ENCODE data around the gene KCNQ5.

The KCNQ5 gene

DNA sequence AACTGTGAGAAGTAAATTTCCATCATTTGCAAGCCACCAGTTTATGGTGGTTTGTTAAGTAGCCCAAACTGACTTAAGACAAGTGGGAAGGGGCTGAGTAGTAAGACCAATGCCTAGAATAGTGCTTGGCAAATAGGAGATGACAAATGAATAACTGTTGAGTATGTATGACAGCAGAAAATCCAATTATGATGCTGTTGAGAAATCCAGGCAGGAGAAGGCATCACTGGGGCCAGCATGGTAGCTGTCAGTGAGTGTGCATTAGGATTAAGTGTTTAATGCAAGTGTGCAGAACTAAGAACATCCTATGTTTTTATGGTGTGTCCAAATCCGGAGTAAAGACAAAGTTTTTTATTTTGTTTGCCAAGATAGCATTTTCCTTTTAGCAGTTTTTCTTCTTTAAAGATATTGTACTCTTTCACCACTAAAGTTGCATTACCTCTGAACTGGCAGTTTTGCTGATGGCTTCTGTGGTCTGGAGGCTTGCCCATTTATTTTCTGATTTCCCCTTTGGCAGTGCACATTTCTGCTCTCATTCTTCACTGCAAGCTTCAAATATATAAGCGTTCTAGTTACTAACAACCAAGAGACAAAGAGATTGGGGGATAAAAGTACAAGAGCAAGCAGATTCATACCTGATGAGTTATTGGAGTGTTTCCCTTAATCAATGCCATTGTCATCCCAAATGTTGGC, 289.7 kb downstream of the KCNQ5 start:
- DNase-seq (ENCODE audit: low read depth): no peak

DNA sequence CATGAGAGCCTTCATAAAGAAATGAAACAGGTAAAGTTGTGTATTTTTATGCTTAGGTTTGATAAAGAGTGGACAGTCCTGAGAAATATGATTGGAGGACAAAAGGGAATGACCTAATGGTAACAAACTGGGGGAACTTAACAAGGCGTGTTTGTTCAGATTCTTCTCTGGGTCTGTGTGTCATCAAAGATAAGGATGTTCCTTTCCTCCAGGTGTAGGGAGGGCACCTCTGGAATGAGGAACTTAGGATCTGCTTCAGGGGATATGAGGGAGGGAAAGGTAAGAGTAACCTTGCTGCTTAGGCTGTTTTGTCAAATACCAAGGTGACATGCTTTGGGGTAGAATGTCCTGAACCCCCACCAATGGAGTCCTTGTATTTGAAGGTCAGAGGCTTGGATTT, 291.9 kb downstream of the KCNQ5 start:
- DNase-seq (ENCODE audit: low read depth): no peak

DNA sequence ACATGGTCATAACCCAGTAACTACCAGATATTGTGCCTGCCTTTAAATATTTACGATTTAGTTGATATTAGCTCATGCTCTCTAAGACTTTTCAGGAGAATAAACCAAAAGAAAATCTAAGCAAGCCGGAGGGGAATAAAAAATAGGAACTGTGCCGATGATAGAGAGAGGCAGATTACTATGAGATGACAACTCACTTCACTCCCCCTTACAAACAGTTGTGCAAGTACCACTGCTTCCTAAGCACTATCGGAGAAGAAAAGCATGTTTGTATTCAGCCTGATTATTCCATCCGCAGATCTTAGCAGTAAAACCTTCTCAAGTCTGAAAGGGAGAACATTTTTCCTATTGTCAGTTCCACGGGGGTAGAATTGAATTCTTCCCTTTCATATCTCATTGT, 294.4 kb downstream of the KCNQ5 start:
- DNase-seq (ENCODE audit: low read depth): no peak

DNA sequence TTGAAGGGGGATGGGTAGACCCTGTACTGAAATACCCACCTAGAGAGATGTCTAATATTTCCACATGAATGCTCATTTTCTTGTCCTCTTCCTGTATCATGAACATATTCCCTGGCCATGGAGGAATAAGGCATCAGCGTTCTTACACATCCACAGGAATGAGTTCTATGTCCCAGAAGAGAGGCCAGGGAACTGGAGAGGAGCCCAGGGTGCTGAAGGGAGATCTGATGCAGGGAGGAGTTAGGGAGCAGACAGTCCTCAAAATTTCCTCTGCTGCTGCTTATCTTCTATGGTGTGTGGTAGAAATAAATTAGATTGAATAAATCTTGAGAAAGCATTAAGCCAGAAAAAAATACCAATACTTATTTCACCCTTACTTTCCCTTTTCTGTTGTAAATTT, 295.0 kb downstream of the KCNQ5 start:
- no peak for DNase-seq (ENCODE audit: low read depth)

DNA sequence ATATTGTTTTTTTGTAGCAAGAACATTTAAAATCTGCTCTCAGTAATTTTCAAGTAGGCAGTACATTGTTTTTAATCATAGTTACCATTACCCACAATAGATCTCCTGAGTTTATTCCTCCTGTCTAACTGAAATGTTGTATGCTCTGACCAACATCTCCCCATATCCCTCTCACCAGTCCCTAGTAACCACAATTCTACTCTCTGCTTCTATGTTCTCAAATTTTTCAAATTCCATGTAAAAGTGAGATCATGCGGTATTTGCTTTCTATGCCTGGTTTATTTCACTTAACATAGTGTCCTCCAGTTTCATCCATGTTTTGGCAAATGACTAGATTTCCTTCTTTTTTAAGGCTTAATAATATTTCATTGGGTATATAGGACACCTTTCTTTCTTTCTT, 300.5 kb downstream of the KCNQ5 start:
- DNase-seq (ENCODE audit: low read depth): no peak

DNA sequence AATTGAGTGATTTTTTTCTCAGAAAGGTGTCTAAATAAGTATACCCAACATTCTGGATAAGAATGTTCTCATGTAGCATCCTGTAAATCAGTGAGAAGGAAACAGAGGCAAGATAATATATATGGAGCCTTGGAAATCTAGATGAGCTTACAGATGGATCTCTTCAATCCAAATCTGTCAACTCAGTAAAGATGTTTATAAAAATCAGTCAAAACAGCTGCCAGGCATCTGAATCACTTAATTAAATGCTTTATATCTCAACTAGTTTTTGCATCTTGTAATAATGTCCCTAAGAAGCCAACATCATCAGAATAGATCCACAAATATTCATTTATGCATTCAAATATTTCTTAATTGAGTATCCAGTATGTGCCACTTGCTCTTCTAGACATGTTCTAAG, 303.3 kb downstream of the KCNQ5 start:
- no peak for DNase-seq (ENCODE audit: low read depth)

DNA sequence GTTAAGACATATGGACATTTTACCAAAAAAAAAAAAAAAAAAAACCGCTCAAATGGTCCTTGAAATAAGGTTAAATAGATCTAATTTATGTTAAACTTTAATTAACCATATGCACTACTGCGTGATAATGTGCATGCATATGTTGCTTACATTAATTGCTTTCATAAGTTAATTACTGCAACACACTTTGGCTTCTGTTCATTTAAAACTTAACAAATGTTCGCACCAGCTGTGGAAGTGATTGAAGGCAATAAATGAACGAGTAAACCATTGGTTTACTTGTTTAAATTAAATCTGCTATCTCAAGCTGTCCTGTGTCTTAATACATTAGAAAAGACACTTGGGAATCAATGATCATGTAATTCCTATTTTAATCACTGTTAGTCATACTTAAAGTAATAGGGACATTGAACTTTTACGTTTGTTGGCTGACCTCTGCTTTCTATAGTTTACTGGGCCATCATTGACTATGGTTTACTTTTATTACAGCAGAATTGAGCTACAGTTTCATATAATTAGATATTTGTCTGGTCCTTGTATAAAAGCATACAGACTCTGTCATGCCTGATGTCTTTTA, 308.8 kb downstream of the KCNQ5 start:
- no peak for DNase-seq (ENCODE audit: low read depth)

DNA sequence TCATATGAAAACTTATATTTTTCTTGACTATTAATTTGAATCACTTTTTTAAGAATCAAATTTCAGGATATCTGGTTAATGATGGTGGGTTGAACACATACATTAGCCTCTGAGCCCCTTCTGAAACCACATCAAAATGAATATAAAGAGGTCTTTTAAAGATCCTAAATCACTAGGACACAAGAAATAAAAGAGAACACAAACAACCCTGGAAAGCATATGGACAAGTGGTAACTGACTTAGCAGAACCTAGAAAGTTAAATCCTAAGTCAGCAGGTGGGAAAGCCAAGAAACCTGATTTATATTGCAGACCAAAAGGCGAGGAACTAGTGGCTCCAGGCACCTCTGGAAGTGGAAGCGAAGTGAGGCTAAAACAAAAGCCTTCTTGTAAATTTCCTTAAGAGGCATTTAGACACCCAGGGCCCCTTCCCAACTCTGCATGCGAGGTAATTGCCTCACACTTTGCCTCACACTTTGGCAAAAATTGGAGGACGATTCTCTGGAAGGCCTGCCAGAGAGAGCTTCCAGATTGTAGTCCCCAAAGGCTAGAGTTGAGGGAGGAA, 309.5 kb downstream of the KCNQ5 start:
- DNase-seq (ENCODE audit: low read depth): no peak

DNA sequence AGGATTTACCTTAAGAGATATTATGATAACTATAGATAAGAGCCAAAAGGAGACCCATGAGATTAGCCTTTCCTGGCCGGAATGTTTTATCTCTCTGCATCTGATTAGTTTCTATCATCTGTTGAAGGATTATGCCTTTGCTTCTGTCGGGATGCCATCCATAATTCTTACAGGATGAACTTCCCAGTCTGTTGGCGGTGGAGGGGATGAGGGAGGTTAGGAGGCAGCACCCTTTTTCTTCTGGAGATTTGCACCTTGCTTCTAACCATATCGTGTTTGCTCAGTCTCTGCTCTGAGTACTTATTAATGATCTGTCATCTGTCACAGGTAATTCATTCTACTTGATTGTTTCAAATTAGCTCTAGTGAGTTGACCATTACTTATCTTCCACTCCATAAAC, 311.4 kb downstream of the KCNQ5 start:
- DNase-seq (ENCODE audit: low read depth): no peak

DNA sequence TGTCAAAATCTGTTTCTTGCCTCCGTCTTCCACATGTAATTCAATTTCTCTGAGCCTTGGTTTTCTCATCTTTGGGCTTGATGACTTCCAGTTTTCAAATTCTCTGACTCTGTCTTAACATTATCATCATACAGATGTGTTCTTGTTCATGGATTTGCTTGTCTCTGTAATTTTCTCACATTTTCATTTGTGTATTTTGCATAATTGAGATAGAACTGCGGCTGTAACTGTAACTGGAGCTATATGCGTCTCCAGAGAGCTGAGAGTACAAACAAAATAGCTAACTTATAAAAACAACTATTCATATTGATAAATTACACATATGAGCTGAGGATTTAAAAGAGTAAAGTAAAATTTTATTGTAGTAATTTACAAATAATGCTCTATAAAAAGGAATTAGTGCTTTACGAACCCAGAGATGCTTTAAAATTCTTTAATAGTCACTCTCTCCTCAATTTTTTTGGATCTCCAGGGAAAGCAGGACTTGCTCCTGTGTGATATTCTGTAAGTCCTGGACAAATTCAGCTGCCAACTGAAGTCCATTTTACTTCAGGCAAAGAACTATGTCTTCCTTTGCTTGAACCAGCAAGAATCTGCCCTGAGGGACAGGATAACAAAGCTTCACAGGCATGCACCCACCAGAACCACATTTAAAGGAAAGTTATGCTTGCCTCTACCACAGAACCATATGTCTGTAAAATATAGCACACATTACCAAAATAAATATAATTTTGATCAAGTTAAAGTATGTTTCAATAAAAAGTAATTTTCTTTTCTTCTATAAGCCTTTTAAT, 315.1 kb downstream of the KCNQ5 start:
- DNase-seq (ENCODE audit: low read depth): no peak

DNA sequence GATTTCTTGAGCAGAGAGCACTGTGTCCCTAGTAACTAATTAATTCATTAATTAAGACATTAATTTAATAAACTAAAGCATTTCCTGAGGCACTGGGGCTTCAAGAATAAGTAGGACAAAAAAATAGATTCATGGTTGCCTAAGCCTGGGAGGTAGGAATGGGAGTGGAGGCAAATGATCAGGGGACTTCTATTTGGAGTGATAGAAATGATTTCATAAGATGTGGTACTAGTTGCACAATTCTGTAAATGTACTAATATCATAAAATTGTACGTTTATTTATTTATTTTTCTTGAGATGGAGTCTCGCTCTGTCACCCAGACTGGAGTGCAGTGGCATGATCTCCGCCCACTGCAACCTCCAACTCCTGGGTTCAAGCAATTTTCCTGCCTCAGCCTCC, 316.2 kb downstream of the KCNQ5 start:
- no peak for DNase-seq (ENCODE audit: low read depth)

DNA sequence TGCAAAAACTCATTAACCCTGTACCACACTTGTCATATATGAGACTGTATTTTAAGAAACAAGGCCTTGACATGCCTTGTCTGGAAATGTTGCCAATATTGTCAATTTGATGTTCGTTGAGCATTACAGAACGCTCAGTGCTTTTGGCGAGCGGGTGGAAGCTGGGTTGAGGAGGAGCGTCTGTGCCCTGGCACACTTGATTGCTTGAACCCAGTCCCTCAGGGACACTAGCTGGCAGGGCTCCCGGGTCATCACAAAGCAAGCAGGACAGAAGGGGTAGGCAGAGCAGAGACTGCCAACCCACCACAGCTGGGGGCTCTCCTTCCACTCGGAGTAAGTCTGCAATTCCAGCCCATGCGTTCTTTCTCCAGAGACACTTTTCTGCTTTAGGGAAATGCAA, 317.1 kb downstream of the KCNQ5 start:
- no peak for DNase-seq (ENCODE audit: low read depth)

DNA sequence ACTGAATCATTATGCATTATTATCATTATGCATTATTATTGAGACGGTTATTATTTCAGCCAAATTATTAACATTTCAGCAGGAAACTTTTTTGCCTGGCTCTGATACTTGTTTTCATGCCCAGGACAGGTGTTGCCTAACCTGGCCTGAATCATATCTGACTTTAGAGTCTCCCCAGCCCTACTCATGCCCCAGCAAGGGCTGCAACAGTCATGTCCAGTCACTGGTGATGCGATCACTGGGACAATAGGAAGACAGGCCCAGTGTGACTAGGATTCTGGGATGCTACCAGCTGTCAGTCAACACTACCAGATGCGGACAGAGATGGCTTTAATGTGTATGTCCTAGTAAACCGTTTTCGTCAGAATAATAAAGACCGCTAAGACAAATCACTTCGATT, 318.4 kb downstream of the KCNQ5 start:
- no peak for DNase-seq (ENCODE audit: low read depth)

DNA sequence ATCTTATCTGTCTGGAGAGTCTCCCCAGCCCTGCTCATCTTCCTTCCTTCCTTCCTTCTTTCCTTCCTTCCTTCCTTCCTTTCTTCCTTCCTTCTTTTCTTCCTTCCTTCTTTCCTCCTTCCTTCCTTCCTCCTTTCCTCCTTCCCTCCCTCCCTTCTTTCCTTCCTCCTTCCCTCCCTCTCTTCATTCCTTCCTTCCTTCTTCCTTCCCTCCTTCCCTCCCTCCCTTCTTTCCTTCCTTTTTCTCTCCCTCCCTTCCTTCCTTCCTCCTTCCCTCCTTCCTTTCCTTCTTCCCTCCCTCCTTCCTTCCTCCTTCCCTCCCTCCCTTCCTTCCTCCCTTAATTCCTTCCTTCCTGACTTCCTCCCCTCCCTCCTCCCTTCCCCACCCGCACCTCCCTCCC, 319.4 kb downstream of the KCNQ5 start:
- DNase-seq (ENCODE audit: low read depth): no peak

DNA sequence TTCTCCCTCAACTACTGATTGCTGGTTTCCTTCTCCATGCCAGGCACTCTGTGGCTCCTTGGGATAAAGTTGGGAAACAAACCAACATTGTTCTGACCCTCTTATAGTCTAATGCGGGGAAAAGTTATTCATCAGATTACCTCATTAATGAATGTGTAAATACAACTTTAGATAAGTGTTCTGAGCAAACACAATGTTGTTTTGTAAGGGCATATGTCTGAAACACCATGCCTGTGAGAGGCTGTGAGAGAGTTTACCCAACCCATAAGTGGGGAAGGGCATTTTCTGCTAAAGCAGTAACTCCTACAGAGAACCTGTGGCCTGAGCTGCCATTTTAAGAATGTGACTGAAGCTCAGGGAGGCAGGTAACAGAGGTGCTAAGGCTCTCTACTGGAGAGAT, 319.9 kb downstream of the KCNQ5 start:
- no peak for DNase-seq (ENCODE audit: low read depth)

DNA sequence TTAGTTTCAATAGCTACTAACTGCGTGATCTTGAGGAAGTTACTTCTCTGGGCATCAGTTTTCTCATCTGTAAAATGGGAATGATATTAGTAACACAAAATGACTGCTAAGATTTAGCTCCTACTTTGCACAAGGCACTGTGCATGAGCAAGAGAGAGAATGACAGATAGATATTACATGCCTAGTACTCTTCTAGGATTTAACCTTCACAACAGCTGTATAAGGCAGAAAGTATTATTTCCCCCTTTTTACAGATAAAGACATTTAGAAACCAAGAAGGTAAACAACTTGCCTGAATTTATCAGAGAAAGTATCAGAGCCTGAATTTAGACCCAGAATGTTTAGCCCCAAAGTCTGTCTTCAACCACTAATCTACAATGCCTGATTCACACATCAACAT, 321.8 kb downstream of the KCNQ5 start:
- DNase-seq (ENCODE audit: low read depth): no peak

DNA sequence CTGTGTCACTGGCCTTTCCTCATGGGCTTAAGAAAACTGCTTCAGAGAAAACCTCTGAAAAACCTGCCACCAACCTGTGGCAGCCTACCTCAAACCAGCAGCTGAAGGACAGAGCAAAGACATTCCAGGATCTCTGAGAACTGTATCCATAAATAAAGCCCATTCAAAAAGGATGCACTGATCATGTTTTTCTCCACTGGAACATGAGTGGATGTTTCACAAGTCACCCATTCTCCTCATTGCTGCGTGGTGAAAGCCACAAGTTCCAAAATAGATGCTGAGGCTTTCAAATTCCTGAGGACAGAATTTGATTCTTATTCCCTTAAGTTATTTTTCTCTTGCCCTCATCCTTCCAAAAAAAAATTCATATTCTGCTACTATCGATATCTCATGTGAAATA, 322.8 kb downstream of the KCNQ5 start:
- DNase-seq (ENCODE audit: low read depth): no peak

DNA sequence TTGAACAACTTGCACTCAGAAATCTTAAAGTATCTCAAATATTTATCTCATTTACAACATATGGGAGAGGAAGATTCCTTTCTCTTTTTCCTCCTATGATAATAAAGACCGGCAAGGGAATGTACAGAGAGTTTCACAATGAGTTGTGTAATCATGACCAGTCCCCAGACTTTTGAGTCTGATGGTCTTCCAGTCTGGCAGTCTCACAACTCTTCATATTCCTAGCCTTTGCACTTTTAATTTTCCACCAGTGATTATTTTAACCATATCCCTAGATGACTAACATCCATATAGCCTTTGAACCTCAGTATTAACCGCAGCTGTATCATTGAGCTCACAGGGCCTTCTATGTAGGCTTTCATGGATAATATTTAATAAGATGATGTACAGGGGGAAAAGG, 324.9 kb downstream of the KCNQ5 start:
- no peak for DNase-seq (ENCODE audit: low read depth)

DNA sequence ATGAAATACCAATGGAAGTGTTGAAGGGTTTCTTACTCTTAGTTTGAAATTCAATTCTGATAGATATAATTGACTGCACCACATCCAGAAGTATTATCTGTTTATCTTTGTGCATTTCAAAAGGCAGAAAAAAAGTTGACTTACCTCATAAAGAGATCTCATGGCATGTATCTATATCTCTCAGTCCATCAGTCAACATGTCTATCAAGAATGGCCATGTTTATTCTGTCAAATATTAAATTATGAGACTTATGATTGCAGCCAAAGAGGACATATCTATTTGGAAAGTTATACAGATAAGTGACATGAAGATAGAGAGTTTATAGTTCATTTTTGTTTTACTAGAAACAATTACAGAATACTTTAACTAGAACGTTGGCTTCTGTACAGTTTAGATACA, 325.7 kb downstream of the KCNQ5 start:
- no peak for DNase-seq (ENCODE audit: low read depth)

DNA sequence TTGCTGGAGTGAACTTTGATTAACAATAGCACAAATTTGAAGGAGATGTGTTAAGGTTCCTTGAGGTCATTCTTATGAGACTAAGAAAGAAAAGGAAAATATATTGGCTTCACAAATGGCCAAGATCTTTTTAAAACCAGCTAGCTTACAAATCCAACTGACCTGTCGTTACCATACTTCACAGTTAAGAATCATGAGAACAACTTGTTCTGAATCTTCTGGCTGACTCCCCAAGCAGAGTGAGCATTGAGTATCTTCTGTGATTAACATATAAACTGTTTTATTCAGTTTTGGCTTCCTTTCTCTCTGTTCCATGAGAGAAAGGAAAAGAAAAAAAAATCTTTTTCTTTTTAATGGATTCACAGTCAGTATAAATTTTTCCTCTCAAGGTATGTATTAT, 326.3 kb downstream of the KCNQ5 start:
- DNase-seq (ENCODE audit: low read depth): no peak

DNA sequence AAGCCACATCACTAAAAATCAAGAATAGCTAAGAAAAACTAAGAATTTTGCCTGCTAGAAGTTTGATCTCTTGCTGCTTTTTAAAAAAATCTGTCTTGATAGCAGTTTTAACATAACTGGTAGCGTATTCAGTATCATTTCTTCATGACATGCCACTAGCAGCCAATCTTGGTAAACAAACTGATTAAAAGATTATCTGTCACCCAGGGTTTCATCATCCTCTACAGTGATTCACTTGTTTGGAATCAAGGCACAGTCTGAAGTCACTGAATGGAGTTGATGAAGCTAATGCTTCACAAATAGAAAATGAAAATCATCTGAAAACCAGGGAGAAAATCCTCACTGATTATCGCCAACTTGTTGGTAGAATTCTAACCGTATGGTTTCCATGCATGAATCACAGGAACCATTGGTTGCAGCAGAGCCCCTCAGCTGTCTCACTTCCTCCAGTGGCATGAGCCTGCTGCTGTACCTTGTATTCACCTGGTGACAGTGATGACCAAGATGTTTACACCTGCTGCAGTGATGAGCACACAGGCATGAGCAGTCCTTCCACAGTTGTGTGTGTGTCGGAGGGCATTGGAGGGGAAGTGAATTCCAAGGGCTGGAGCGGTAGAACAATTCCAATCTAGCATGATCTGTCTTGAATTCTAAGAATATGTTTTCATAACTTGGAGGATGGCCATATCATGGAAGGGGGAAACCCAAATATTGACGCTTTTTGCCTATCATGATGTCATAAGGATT, 328.4 kb downstream of the KCNQ5 start:
- no peak for DNase-seq (ENCODE audit: low read depth)

DNA sequence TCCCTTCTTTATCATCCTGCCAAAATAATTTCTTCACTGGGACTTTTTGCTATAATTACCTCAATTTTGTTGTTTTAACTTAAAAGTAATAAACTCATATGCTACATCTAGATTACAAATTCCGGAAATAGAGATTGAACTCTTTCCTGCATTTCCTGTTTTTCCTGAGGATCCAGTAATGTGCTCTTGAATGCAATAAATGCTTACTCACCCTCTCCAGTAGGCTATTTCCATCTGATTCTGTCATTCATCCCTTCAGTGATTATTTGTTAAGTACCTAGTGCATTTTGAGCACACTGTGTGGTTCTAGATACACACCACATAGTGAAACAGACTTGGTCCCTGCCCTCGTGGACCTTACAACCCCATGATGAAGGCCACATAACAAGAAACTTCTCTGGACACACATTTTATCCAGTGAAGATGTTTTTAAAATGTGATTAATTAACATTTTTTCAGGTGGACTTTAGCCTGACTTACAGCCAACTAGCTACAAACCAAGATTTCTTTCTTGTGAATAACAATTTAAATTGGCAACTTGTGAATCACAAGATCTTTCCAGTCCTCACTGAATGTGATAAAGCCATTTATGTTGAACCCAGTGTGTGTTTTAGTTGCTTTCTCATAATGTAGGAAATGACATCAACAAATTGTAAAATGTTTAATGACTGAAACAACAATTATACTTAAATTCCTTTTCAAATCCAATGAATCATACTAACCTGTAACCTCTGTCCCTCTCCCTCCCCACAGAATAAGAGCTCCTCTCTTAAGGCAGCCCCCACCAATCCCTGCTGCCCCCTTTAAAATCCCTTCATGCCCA, 331.2 kb downstream of the KCNQ5 start:
- no peak for DNase-seq (ENCODE audit: low read depth)
